ENCODE results near the gene MFAP2. TPM values are rescaled to one million over a fixed set of nuclear protein-coding genes. Genes with fewer than 3 reads are reported as not detected.

Gene MFAP2
- total RNA-seq, 1 experiment from 2014 or later, result 141 TPM

DNA sequence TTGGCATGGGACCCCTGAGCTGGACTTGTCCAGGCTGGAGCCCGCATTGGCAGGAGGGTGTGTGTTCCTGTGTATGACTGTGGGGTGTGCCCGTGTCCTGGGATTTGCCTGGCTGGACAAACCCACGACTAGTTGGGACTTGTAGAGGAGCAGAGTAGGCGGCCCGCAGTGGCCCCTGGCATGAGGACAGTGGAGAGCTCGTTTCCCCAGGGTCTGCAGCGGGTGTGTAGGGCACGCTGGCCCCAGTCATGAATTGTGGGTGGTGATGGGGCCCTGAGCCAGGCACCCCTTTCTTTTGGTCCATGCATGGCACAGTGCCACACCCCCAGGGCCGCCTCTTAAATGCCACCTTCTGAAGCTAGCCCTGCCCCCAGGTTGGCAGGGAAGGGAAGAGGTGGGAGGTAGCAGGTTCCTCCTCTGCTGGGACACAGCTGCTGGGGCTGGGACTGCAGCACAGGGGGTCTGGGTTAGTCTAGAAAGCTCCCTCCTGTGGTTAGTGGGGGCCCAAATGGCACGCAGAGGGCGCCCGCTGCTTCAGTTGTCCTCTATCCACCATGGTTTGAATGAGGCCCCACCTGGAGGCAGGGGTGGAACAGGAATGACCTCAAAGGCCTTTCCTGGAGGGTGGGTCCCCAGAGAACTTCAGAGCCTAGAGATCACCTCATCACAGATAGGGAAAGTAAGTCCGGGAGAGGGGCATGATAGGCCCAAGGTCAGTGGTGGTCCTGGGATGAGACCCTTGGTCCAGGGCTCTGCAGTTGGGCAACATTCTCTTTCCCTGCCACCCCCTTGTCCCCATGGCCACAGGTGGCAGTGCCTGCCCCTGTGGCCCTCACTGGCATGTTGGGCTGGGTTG, 54.6 kb downstream of the MFAP2 start:
- ChIA-PET CTCF (interaction anchor here (1.1 to 2.2 kb wide), 3 partner anchors 11 to 81 kb away, joined by 3 to 8 read pairs (median 4); no protein-coding TSS in a partner anchor), POLR2A (no interaction called here)
- Mint-ChIP-seq H3K9me3 (no peaks in the 10 kb centered on the region), H3K4me3 (no peak overlapping the region), H3K36me3 (peaks cover 10% of the 10 kb centered on the region; the same call in 1 of the 2 replicates), H3K4me1 (peaks cover 34% of the 10 kb centered on the region), H3K27me3 (ENCODE audit: low read depth) (no peaks in the 10 kb centered on the region), H3K27ac (no peak overlapping the region; the same call in 1 of the 2 replicates)
- no peak for DNase-seq (ENCODE audit: low spot score)
- TF ChIP-seq NFYB (CRISPR knock-in tag; conservative IDR thresholded peaks at IDR 0.05; ENCODE audit: low read depth) (no peak), ZNF396 (CRISPR knock-in tag; IDR thresholded peaks at IDR 0.05; ENCODE audit: borderline replicate concordance) (no peak), NR1H2 (CRISPR knock-in tag; IDR thresholded peaks at IDR 0.05) (no peak), ZNF263 (CRISPR knock-in tag; IDR thresholded peaks at IDR 0.05; ENCODE audit: low read depth) (no peak), E2F5 (CRISPR knock-in tag; IDR thresholded peaks at IDR 0.05) (no peak), GABPB1 (CRISPR knock-in tag; IDR thresholded peaks at IDR 0.05) (no peak), HMGA2 (CRISPR knock-in tag; IDR thresholded peaks at IDR 0.05) (no peak), E2F4 (CRISPR knock-in tag; IDR thresholded peaks at IDR 0.05; ENCODE audit: borderline replicate concordance, low read depth) (no peak), JUN (CRISPR knock-in tag; IDR thresholded peaks at IDR 0.05) (no peak), JAZF1 (CRISPR knock-in tag; IDR thresholded peaks at IDR 0.05) (no peak), ZMAT4 (CRISPR knock-in tag; IDR thresholded peaks at IDR 0.05) (no peak), IRF1 (CRISPR knock-in tag; IDR thresholded peaks at IDR 0.05) (no peak), CREM (CRISPR knock-in tag; IDR thresholded peaks at IDR 0.05) (no peak), ESRRA (CRISPR knock-in tag; IDR thresholded peaks at IDR 0.05; ENCODE audit: borderline replicate concordance) (no peak)
- TF ChIP-seq, protein P1, sequence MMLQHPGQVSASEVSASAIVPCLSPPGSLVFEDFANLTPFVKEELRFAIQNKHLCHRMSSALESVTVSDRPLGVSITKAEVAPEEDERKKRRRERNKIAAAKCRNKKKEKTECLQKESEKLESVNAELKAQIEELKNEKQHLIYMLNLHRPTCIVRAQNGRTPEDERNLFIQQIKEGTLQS (CRISPR knock-in tag; conservative IDR thresholded peaks at IDR 0.05), result no peak
- TF ChIP-seq, protein P2, sequence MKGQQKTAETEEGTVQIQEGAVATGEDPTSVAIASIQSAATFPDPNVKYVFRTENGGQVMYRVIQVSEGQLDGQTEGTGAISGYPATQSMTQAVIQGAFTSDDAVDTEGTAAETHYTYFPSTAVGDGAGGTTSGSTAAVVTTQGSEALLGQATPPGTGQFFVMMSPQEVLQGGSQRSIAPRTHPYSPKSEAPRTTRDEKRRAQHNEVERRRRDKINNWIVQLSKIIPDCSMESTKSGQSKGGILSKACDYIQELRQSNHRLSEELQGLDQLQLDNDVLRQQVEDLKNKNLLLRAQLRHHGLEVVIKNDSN (CRISPR knock-in tag; IDR thresholded peaks at IDR 0.05), result no peak
- TF ChIP-seq, protein P3, sequence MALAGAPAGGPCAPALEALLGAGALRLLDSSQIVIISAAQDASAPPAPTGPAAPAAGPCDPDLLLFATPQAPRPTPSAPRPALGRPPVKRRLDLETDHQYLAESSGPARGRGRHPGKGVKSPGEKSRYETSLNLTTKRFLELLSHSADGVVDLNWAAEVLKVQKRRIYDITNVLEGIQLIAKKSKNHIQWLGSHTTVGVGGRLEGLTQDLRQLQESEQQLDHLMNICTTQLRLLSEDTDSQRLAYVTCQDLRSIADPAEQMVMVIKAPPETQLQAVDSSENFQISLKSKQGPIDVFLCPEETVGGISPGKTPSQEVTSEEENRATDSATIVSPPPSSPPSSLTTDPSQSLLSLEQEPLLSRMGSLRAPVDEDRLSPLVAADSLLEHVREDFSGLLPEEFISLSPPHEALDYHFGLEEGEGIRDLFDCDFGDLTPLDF (CRISPR knock-in tag; IDR thresholded peaks at IDR 0.05), result no peak
- no peak for ATAC-seq

- Mint-ChIP-seq H3K27me3 (ENCODE audit: low read depth) (no peaks in the 10 kb centered on the region), H3K27ac (peak overlapping the region; percentile 67), H3K4me1 (peaks cover 35% of the 10 kb centered on the region), H3K9me3 (no peaks in the 10 kb centered on the region), H3K4me3 (no peak overlapping the region), H3K36me3 (peaks cover 7% of the 10 kb centered on the region; the same call in 1 of the 2 replicates)
- ChIA-PET POLR2A (no interaction called here), CTCF (interaction anchor here (0.6 to 2.2 kb wide), 5 partner anchors 10 to 638 kb away, joined by 3 to 8 read pairs (median 3); no protein-coding TSS in a partner anchor)
- no peak for DNase-seq (ENCODE audit: low spot score)
- no peak for ATAC-seq
- TF ChIP-seq CDX4 (CRISPR knock-in tag; IDR thresholded peaks at IDR 0.05; ENCODE audit: borderline replicate concordance) (no peak), FOXJ3 (CRISPR knock-in tag; IDR thresholded peaks at IDR 0.05; ENCODE audit: borderline replicate concordance) (no peak), FOXK1 (CRISPR knock-in tag; IDR thresholded peaks at IDR 0.05) (no peak), ZNF317 (CRISPR knock-in tag; IDR thresholded peaks at IDR 0.05; ENCODE audit: borderline replicate concordance, low read depth) (no peak), ZNF219 (CRISPR knock-in tag; IDR thresholded peaks at IDR 0.05; ENCODE audit: borderline replicate concordance) (no peak)
- TF ChIP-seq, protein P4, sequence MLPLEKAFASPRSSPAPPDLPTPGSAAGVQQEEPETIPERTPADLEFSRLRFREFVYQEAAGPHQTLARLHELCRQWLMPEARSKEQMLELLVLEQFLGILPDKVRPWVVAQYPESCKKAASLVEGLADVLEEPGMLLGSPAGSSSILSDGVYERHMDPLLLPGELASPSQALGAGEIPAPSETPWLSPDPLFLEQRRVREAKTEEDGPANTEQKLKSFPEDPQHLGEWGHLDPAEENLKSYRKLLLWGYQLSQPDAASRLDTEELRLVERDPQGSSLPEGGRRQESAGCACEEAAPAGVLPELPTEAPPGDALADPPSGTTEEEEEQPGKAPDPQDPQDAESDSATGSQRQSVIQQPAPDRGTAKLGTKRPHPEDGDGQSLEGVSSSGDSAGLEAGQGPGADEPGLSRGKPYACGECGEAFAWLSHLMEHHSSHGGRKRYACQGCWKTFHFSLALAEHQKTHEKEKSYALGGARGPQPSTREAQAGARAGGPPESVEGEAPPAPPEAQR (CRISPR knock-in tag; IDR thresholded peaks at IDR 0.05), result no peak
- TF ChIP-seq, protein P5, sequence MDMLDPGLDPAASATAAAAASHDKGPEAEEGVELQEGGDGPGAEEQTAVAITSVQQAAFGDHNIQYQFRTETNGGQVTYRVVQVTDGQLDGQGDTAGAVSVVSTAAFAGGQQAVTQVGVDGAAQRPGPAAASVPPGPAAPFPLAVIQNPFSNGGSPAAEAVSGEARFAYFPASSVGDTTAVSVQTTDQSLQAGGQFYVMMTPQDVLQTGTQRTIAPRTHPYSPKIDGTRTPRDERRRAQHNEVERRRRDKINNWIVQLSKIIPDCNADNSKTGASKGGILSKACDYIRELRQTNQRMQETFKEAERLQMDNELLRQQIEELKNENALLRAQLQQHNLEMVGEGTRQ (CRISPR knock-in tag; IDR thresholded peaks at IDR 0.05), result no peak
Measured at GRCh38 chr1:16924919-16925477, 55.4 kb downstream of the MFAP2 start.
